K562 (cell line): ENCODE measurements around the gene TMEM120B. TPM values are rescaled to one million over a fixed set of nuclear protein-coding genes. Genes with fewer than 3 reads are reported as not detected.

Source experiments
- BDP1 ChIP-seq: IDR thresholded peaks from 3 replicates; pipeline ENCODE4 v1.6.1; 2011; ENCODE audit not compliant: insufficient read length, insufficient read depth
- CBFA2T3 ChIP-seq: fragments of 450-650 bp; IDR thresholded peaks from 2 replicates; pipeline ENCODE4 v1.6.1; 2017
- CEBPB ChIP-seq: fragments of 450-650 bp; IDR thresholded peaks from 2 replicates; pipeline ENCODE4 v1.6.1; 2016; ENCODE audit warnings: missing genetic modification characterization, missing compliant biosample characterization
- DDX20 ChIP-seq: fragments of 450-650 bp; IDR thresholded peaks from 2 replicates; pipeline ENCODE4 v1.6.1; 2016; ENCODE audit warnings: missing genetic modification characterization, low read depth, mild to moderate bottlenecking, missing compliant biosample characterization, moderate library complexity
- DNMT1 ChIP-seq: fragments of 450-650 bp; IDR thresholded peaks from 2 replicates; pipeline ENCODE4 v1.6.1; 2016; ENCODE audit warnings: antibody characterized with exemption, mild to moderate bottlenecking
- EGR1 ChIP-seq: fragments of 450-650 bp; conservative IDR thresholded peaks from 2 replicates; pipeline ENCODE4 v1.6.1; 2017; ENCODE audit warnings: mild to moderate bottlenecking
- ETV6 ChIP-seq, 3 experiments: fragments of 150-350 bp in 1 of 3; sonication (generic) in 1 of 3; formaldehyde crosslinking in 1 of 3; IDR thresholded peaks; 2 replicates each; pipeline versions ENCODE4 v1.6.1 to v1.8.0; 2014 to 2022; ENCODE audit warnings: borderline replicate concordance in 2 of 3, low read depth in 2 of 3, antibody characterized with exemption in 1 of 3, low read length in 1 of 3, mild to moderate bottlenecking in 1 of 3, missing genetic modification reagents in 1 of 3
- GABPA ChIP-seq: fragments of 200-800 bp; sonication (Bioruptor generic); conservative IDR thresholded peaks from 2 replicates; pipeline ENCODE4 v1.6.1; 2016; ENCODE audit warnings: low read depth, missing genetic modification characterization, missing compliant biosample characterization
- HDAC2 ChIP-seq: fragments of 450-650 bp; IDR thresholded peaks from 2 replicates; pipeline ENCODE4 v1.6.1; 2016; ENCODE audit warnings: mild to moderate bottlenecking
- HDAC8 ChIP-seq: fragments of 450-650 bp; IDR thresholded peaks from 2 replicates; pipeline ENCODE4 v1.6.1; 2016; ENCODE audit warnings: mild to moderate bottlenecking, missing genetic modification characterization, moderate library complexity, missing compliant biosample characterization
- HLTF ChIP-seq: fragments of 450-650 bp; IDR thresholded peaks from 2 replicates; pipeline ENCODE4 v1.6.1; 2016
- JUNB ChIP-seq: fragments of 450-650 bp; formaldehyde crosslinking; conservative IDR thresholded peaks from 2 replicates; pipeline ENCODE4 v1.4.0; 2020; ENCODE audit warnings: mild to moderate bottlenecking
- KLF10 ChIP-seq: fragments of 250-450 bp; sonication (Bioruptor Pico); IDR thresholded peaks from 2 replicates; pipeline ENCODE4 v1.6.1; 2021; ENCODE audit warnings: matching md5 sums
- SRSF7 ChIP-seq: fragments of 200-400 bp; formaldehyde crosslinking; optimal IDR thresholded peaks from 2 replicates; pipeline ENCODE3; 2017; ENCODE audit warnings: mild to moderate bottlenecking, low read depth, low read length
- TAF15 ChIP-seq: fragments of 200-400 bp; formaldehyde crosslinking; IDR thresholded peaks from 2 replicates; pipeline ENCODE4 v1.6.1; 2017; ENCODE audit warnings: mild to moderate bottlenecking, low read depth, low read length, moderate library complexity
- TARDBP ChIP-seq: fragments of 450-650 bp; IDR thresholded peaks from 2 replicates; pipeline ENCODE4 v1.6.1; 2016
- ZNF644 ChIP-seq: fragments of 200-800 bp; sonication (Bioruptor generic); IDR thresholded peaks from 2 replicates; pipeline ENCODE4 v1.6.1; 2016; ENCODE audit warnings: low read depth, missing genetic modification characterization, missing compliant biosample characterization
- ZNF766 ChIP-seq: fragments of 200-800 bp; sonication (Bioruptor generic); conservative IDR thresholded peaks from 2 replicates; pipeline ENCODE4 v1.6.1; 2016; ENCODE audit warnings: missing genetic modification characterization, missing compliant biosample characterization
- polyA plus RNA-seq, 8 experiments: library from polyadenylated mRNA; depleted of rRNA in 4 of 8; stranded (reverse) in 5 of 8; unstranded in 3 of 8; fragments of >200 nt; fragmentation: Nextera tagmentation in 2 of 8; fragmentation: Illumina TruSeq in 1 of 8; extraction: Ambion mirVana in 2 of 8; extraction: Trizol in 1 of 8; gene quantifications; 2 replicates each; pipeline versions ENCODE4 v1.2.1 to v1.2.3, GENCODE V29; 2011 to 2014; ENCODE audit warnings: inconsistent platforms in 1 of 8, missing spikeins in 1 of 8
- total RNA-seq, 7 experiments: library from RNA; depleted of rRNA in 6 of 7; stranded (reverse); fragments of >200 nt in 6 of 7; fragmentation: Illumina TruSeq in 2 of 7; extraction: Trizol in 2 of 7; gene quantifications; 2 replicates each; pipeline versions ENCODE4 v1.2.1 to v1.2.3, GENCODE V29; 2011 to 2021; ENCODE audit warnings: low replicate concordance in 1 of 7
- TF ChIP-seq, protein P1 (sequence below): fragments of 200-600 bp; sonication (generic); IDR thresholded peaks from one replicate; pipeline ENCODE4 v1.6.1; 2012; ENCODE audit warnings: mild to moderate bottlenecking, low read depth, low read length, inconsistent platforms
- TF ChIP-seq, protein P2 (sequence below): fragments of 250-450 bp; sonication (Bioruptor Pico); IDR thresholded peaks from 2 replicates; pipeline ENCODE4 v1.6.1; 2021; ENCODE audit warnings: mild to moderate bottlenecking

Gene TMEM120B
- total and polyA plus RNA-seq, 9 of the 15 experiments (the other 6 are each of a cell fraction or from before 2014, with no cell fraction given): 1.7 to 18.6 (median 7.4) TPM

DNA sequence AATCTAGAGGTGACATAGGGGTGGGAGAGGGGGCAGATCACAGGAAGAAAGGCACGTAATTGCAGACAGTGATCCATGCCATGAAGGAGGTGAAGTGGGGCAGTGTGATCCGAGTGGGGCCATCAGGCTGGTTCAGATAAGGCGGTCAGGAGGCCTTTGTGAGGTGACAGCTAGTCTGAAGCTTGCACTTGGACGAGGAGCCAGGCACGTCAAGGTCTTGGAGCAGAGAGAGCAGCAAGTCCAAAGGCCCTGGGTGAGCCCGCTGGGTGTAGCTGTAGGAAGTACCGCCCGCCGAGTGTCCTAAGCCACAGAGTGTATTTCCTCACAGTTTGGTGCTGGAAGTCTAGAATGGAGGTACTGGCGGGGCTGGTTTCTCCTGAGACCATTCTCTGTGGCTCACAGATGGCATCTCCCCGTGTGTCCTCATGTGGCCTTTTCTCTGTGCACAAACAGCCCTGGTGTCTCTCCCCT, 57.3 kb downstream of the TMEM120B start (continued):
- TF ChIP-seq, protein P1, sequence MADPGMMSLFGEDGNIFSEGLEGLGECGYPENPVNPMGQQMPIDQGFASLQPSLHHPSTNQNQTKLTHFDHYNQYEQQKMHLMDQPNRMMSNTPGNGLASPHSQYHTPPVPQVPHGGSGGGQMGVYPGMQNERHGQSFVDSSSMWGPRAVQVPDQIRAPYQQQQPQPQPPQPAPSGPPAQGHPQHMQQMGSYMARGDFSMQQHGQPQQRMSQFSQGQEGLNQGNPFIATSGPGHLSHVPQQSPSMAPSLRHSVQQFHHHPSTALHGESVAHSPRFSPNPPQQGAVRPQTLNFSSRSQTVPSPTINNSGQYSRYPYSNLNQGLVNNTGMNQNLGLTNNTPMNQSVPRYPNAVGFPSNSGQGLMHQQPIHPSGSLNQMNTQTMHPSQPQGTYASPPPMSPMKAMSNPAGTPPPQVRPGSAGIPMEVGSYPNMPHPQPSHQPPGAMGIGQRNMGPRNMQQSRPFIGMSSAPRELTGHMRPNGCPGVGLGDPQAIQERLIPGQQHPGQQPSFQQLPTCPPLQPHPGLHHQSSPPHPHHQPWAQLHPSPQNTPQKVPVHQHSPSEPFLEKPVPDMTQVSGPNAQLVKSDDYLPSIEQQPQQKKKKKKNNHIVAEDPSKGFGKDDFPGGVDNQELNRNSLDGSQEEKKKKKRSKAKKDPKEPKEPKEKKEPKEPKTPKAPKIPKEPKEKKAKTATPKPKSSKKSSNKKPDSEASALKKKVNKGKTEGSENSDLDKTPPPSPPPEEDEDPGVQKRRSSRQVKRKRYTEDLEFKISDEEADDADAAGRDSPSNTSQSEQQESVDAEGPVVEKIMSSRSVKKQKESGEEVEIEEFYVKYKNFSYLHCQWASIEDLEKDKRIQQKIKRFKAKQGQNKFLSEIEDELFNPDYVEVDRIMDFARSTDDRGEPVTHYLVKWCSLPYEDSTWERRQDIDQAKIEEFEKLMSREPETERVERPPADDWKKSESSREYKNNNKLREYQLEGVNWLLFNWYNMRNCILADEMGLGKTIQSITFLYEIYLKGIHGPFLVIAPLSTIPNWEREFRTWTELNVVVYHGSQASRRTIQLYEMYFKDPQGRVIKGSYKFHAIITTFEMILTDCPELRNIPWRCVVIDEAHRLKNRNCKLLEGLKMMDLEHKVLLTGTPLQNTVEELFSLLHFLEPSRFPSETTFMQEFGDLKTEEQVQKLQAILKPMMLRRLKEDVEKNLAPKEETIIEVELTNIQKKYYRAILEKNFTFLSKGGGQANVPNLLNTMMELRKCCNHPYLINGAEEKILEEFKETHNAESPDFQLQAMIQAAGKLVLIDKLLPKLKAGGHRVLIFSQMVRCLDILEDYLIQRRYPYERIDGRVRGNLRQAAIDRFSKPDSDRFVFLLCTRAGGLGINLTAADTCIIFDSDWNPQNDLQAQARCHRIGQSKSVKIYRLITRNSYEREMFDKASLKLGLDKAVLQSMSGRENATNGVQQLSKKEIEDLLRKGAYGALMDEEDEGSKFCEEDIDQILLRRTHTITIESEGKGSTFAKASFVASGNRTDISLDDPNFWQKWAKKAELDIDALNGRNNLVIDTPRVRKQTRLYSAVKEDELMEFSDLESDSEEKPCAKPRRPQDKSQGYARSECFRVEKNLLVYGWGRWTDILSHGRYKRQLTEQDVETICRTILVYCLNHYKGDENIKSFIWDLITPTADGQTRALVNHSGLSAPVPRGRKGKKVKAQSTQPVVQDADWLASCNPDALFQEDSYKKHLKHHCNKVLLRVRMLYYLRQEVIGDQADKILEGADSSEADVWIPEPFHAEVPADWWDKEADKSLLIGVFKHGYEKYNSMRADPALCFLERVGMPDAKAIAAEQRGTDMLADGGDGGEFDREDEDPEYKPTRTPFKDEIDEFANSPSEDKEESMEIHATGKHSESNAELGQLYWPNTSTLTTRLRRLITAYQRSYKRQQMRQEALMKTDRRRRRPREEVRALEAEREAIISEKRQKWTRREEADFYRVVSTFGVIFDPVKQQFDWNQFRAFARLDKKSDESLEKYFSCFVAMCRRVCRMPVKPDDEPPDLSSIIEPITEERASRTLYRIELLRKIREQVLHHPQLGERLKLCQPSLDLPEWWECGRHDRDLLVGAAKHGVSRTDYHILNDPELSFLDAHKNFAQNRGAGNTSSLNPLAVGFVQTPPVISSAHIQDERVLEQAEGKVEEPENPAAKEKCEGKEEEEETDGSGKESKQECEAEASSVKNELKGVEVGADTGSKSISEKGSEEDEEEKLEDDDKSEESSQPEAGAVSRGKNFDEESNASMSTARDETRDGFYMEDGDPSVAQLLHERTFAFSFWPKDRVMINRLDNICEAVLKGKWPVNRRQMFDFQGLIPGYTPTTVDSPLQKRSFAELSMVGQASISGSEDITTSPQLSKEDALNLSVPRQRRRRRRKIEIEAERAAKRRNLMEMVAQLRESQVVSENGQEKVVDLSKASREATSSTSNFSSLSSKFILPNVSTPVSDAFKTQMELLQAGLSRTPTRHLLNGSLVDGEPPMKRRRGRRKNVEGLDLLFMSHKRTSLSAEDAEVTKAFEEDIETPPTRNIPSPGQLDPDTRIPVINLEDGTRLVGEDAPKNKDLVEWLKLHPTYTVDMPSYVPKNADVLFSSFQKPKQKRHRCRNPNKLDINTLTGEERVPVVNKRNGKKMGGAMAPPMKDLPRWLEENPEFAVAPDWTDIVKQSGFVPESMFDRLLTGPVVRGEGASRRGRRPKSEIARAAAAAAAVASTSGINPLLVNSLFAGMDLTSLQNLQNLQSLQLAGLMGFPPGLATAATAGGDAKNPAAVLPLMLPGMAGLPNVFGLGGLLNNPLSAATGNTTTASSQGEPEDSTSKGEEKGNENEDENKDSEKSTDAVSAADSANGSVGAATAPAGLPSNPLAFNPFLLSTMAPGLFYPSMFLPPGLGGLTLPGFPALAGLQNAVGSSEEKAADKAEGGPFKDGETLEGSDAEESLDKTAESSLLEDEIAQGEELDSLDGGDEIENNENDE: no peak
- no peak for TF ChIP-seq GABPA (tag)
- TF ChIP-seq TARDBP: no peak
- TF ChIP-seq SRSF7: no peak
- 0 out of 2 replicates have a peak, but pooled peaks have one; percentile 11 for TF ChIP-seq HDAC2
- no peak for TF ChIP-seq CEBPB (tag)
- no peak for TF ChIP-seq KLF10 (CRISPR knock-in tag)
- TF ChIP-seq ZNF766 (CRISPR knock-in tag): no peak
- TF ChIP-seq DNMT1: no peak
- no peak for TF ChIP-seq TAF15
- no peak for TF ChIP-seq BDP1
- peak; percentile 75 for TF ChIP-seq CBFA2T3
- TF ChIP-seq DDX20 (tag): no peak
- TF ChIP-seq, protein P2, sequence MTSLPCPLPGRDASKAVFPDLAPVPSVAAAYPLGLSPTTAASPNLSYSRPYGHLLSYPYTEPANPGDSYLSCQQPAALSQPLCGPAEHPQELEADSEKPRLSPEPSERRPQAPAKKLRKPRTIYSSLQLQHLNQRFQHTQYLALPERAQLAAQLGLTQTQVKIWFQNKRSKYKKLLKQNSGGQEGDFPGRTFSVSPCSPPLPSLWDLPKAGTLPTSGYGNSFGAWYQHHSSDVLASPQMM (CRISPR knock-in tag): no peak
- TF ChIP-seq JUNB (CRISPR knock-in tag): no peak
- no peak for TF ChIP-seq ETV6 (IDR thresholded peaks at IDR 0.05; ENCODE audit: borderline replicate concordance in 1 of 2, low read depth in 2 of 2, low read length in 1 of 2)
- TF ChIP-seq ETV6 (CRISPR knock-in tag; IDR thresholded peaks at IDR 0.05; ENCODE audit: borderline replicate concordance): no peak
- no peak for TF ChIP-seq HDAC8 (tag)
- no peak for TF ChIP-seq HLTF
- TF ChIP-seq EGR1: no peak
- no peak for TF ChIP-seq ZNF644
